NCI-H1048 (cell line): ENCODE measurements around the gene SHMT2.

Experiments used
- DNase-seq: peaks from one replicate; lab custom pipeline; 2025; lab: John Stamatoyannopoulos, UW

SHMT2 gene

DNA sequence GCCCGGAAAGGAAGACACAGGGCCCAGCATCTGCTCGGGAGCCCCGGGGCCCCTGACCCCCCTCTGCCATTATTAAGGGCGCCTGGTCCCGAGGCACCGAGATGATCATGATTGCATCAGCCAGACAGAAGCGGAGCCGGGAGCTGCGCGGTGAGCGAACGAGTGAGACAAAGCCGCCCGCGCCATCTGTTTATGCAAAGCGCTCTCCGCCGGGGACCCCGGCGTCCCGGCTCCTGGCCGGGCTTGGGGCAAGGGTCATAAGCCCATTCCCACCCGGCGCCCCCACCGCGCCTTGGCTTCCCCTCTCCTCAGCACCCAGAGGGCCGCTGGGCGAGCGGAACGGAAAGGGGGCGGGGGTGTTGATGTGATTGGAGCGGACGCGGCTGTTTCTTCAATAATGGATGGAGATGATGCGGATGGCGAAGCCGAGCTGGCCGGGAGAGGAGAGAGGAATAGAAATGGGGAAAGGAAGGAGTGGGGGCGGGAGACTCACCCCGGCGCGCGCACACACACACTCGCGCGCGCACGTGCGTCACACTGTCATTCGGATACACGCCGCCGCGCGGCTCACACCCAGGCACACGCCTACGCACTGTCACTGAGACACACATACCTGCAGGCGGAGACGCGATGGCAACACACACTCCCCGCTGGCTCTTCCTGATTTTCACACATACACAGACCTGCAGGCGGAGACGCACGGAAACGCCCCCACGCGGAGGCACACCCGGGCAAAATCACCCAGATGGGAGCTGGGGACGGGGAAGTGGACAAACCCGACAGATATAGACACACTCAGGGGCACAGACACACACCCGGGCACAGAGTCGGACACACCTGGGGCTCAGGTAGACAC, 10.8 kb downstream of the SHMT2 start:
- DNase-seq, result peak; percentile 73

DNA sequence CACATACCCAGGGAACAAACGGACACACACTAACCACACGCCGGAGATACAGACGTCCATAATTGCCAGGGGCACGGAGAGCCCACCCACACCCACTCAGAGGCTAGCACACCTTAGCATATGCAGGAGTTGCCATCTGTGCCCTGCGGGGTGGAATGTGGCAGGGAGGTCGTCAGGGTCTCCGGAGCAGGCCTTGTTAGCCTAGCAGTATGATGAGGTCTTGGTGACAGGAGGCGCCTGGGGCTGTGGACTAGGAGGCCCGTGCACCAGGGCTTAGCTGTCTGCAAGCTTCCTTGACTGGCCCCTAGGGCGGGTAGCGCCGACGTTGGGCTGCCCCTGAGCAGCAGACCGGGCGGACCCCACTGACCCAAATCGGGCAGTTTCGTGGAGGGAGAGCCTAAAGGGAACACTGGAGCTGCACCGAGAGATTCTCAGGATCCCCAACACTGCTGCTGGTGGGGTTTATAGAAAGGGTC, 11.5 kb downstream of the SHMT2 start:
- DNase-seq, result no peak

DNA sequence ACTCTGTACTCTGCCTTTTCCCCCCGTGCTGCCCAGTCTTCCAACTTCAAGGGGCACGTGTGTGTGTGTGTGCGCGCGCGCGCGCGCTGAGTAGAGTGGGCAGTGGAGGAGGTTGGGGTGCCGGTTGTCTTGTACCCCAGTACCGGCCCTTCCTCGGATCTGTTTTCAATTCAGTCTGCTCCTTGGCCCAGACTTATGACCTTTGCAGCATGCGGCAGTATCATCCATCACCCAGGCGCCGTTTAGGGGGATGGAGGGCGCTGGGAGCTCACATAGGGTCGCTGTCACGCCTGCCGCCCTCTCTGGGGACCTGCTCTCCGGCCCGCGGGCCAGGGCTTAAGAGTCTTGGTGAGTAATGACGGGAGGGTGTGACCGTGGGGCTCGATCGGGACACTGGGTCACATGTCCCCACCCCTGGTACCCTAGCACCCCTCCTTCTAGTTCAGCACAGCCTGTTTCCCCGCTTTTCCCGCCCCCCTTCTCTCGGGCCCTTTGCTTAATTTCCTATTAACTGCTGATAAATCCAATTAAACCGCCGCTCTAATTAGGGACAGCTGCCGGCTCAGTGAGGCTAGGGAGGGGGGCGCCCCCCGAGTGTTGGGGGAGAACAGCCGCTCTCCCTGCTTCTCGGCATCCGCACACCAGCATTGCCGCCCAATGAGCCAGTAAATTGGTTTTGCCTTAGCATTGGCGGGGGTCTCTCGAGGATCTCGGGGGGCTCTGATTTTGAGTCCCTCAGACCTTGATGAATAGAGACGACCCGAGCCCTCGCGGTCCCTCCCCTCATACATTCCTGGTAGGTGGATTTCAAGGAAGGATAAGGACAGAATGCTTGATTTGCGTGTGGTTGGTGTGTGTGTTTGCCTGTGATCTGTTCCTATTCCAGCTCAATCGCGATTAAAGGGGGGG, 12.1 kb downstream of the SHMT2 start:
- no peak for DNase-seq

DNA sequence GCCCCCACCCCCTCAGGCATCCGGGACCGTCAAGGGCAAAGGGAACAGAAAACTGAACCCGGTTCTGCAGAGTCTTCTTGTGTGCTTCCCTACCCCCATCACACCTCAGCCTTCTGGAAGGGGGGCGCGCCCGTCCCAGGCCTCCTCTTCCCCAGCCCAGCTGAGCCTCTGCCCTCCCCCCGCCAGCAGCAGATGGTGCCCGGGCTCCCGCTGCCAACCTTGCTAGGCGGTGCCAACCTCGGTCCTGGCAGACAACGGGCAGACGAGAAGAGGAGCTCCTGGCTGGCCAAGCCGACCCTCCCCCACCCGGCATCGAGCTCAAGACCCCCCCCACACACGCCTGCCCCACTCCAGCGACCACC, 12.8 kb downstream of the SHMT2 start:
- peak; percentile 62 for DNase-seq

DNA sequence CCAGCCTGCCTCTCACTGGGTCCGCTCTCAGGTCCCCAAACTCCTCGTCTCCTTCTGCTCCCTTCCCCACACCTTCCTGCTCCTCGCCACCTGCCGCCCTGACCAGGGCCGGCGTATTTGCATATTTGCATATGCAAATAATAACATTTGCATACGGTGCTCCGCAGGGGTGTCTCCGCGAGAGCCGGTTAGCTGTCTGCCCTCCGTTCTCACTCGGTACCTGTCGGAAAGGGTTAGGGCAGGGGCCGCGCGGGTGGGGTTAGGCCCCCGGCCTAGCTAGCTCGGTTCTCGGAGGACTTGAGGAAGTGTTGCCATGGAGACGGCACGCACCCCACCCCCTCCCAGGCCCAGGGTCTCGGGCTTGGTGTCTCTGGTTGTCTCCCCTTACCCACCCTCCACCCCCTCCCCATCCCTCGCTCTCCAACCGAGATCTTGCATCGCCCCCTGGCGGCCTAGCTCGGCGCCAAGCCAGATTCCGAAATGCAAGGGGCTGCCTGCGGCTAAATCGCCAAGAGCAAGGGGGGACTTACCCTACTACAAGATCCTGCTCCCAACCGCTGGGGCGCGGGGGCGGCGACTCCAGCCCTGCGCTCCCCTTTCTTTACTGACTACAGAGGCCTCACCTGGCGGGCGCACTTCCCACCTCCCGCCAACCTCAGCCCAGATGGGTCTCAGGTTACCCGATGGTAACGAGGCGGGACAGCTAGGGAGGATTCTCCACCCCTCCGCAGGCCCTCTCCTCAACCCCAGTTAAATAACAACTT, 13.4 kb downstream of the SHMT2 start:
- peak; percentile 80 for DNase-seq

DNA sequence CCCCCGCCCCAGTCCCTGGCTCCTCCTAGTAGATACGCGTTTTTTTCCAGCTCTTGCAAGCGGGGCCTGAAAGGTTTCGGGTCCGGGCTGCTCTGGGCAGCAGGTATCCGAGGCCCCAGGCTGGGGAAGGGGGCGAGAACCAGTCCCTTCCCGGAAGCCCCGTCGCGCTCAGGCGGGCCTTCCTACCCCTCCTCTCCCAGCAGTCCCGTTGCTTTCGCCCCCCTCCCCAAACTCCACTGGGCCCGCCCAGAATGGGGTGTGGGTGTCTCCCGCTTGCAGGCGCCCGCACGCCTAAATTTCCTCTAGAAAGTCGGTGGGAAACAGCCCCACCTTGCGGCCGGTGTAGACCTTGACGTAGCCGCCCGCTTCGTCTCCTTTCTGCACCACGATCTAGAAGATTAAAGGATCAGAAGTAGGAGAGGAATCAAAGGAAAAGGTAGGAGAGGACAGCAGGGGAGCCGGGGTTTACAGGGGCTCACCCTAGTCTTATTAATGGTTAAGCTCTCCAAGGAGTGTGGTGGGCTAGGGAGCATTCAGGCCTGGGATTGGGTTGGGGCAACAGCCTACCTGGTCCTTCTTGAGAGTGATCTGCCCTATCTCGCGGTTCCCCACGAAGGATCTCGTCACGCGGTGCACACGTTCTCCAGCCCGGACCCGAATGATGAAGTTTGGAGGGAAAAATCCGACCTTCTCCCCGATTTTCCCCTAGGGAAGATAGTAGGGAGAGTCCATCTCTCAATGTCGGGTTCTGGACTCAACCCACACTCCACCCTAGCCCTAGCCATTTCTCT, 14.2 kb downstream of the SHMT2 start:
- DNase-seq, result peak; percentile 70

DNA sequence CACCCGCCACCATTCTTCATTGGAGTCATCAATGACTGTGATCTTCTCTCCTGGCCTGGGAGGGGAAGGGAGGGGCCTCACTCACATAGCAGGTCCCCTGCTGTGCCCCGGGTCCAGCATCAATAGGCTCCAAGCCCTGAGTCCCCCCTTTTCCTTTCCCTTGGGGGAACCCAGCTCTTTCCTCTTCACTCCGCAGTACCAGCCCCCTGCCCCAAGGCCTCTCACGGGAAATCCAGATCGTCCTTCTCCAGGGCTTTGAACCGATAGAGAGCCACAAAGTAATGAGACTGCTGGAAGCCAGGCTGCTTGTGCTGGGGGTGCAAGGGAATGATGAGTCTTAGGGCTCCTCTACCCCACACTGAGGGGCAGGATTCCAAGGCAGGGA, 14.8 kb downstream of the SHMT2 start:
- DNase-seq, result no peak

DNA sequence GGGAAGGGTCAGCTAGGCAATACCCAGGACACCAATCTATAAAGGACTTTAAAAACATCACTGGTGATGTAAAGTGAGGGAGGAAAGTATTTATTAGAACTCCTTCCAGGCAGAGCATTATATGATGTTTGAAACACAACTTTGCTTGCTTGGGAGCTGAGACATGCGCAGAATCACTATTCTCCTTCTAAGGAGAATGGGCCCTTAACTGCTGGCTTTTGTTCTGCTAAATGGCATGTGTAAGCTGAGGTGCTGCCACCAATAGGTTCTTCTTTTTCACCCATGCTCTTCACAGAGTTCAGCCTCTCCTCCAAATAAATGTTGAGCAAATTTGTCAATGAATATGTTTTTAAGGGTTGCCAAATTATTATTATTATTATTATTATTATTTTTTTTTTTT, 17.5 kb downstream of the SHMT2 start:
- no peak for DNase-seq

DNA sequence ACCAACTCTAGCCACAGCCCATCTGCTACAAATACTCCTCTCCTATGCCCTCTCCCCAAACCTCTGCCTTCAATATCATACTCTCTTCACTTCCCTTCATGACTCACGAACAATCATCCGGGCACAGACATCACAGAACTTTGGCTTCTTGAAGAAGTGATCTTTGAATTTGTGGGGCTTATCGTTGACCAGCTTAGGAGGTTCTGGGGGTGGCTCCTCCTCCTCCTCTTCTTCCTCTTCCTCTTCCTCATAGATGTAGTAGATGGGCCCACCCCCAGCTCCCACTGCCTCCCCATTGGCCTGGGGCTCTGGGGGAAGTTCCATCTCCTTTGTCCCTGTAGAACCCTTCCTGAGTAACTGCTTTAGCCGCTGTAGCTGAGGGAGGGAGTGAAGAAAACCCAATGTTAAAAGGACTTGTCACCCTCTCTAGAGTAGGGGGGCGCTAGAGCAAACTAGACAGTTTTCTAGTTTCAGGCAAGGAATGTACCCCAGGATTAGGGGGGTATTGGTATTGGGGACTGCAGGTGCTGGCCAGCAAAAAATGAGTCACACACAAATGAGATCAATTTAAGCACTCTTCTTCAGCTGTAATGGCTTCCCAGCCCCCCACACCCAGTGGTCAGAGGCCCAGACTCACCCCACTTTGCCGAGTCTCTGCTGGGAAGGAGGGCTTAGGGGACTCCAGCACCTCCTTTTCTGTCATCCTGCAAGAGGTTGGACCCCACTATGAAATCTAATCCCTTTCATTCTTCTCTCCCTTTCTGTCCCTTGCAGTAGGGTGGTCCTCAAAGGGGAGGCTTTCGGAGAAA, 19.6 kb downstream of the SHMT2 start:
- no peak for DNase-seq

DNA sequence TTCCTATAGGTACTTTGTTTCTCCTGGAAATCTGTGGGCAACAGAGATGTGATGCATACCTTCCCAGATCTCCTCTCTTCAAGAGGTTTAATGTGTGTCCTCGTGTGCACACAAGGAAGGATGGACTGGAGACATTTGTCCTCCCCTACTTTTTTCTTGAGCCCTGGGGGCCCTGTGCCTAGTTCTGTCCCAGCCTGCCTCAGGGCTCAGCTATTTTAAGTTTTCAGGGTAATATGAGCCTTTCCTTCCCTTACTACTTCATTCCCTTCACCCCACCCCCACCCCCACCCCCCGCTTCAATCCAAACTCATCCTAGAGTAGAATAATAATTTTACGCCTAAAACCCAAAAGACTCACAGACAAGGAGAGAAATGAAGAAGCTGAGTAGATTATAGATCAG, 21.0 kb downstream of the SHMT2 start:
- DNase-seq, result no peak

DNA sequence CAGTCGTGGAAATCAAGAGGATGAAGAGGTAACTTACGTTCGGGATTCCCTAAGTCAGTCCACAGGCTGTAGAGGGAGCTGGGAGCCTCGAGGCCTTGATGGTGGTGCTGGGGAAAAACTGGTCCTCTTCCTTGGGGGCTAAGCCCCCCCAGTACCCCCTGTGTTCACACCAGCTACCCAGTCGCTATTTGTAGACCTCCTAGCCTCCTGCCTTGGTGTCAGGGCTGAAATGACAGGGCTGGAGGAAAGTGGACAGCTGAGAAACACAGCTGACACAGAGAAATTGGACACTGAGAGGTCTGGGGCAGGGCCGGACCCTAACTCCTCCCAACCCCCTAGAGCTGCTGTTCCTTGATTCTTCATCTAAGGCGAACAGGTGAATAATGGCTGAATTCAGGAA, 21.4 kb downstream of the SHMT2 start, which contains the start of gene STAC3:
TSS of gene STAC3 (minus strand) at position 232 of the 400 bp plus-strand sequence. CDS start 1,551 bp downstream, outside the sequence.
- no peak for DNase-seq

DNA sequence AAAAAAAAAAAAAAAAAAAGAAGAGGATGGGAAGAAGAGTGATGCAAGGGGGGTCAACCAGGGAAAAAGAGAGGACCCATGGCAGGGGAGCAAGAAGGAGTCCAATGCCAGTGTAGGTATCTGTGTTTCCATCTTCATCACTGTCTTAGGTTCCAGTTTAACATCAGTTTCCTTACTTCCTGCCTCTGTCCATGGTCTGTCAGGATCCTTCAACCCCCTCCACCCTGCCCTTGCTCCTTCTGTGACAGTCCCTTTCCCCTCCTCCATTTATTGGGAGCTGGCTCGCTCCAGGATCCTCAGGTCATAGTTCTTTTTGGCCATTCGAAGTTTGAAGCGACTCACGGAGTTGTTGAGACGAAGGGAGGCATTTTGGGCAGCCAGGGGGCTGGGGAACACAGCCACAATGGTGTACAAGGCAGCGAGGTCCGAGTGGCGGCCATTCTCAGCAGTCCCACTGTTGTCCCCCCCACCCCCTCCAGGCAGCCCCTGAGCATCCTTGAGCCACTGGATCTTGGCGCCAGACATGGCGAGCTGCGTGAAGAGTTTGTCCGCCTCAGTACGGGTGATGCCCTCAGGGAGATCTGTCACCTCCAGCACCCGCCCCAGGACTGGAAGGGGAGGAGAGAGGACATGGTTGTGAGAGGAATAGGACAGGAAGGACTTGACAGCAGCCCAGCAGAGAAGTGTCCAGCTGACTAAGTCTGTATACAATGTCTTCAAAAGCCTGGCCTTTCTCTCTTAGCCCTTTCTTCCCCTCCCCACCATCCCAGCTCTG, 25.2 kb downstream of the SHMT2 start:
- no peak for DNase-seq

DNA sequence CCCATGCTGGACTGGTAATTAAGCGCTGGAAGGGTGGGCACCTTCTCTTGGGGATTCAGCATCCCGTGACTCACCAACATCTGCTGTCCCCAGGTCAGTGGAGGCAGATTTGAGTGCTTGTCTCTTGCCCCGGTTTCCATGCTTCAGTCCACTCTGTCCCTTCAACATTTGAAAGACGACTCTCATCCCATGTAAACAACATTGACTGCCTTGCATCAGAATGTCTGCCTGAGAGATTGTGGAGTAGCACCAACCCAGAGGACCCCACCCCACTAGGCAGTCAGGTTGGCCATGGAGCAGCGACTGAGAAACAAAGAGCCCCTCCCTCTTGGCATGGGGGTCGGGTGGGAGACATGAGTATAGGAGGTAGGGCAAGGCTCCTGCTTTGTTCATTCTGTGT, 26.4 kb downstream of the SHMT2 start:
- DNase-seq, result no peak

DNA sequence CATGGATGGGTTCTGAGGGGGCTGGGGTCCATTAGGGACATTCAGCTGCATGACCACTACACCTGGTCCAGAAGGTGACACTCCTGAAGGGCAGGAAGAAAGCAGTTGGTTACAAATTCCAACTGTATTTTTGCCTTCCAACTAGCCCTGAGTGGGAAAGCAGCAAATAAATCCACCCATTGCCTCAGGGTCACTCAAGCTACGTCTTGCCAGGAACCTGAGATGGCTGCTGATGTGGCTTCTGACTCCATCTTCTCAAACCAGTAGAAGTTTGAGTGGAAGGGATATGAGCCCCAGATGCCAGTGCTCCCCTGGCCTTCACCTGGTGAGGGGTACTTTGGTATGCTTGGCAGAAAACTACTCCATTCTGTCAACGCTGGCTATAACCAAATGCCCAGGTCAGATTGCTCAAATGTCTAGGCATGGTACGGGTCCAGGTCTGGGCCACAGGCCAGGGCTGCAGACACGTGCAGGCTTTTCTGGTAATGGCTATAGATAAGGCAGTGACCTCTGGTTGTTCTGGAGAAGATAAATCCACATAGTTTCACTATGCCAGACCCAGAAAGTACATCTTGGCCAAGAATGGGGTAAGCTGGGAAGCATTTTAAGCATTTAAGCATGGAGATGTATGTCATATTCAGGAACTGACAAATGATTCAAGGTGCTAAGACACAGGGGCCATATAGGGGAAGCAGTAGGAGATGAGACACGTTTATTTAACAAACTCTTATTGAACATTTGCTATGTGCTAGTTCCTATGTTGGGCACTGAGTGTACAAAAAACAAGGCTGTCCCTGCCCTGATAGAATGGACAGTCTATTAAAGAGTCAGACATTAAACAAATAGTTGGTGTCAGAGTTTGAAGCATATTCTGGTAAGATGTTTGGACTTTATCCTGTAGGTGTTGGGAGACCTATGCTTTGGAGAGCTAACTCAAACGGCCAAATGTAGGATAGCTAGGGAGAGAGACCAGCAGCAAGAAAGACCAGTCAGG, 29.8 kb downstream of the SHMT2 start:
- no peak for DNase-seq

DNA sequence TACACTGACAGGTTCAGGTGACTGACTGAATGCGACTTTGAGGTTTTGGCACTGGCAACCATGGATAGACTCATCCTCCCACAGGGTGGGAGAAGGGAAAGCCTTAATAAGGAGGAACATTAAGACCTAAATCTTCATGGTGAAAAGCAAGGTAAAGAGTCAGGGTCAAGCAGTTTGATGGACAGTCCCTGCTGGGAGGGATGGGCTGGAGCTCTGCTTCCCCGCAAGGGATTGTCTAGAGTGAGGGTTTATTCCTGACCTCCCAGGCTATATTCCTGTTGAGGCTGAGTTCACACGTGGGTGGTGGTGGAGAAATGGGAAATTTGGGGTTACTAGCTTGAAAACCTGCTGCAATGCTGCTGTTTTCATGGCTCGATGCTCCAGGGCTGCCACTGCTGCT, 30.9 kb downstream of the SHMT2 start:
- DNase-seq, result no peak

DNA sequence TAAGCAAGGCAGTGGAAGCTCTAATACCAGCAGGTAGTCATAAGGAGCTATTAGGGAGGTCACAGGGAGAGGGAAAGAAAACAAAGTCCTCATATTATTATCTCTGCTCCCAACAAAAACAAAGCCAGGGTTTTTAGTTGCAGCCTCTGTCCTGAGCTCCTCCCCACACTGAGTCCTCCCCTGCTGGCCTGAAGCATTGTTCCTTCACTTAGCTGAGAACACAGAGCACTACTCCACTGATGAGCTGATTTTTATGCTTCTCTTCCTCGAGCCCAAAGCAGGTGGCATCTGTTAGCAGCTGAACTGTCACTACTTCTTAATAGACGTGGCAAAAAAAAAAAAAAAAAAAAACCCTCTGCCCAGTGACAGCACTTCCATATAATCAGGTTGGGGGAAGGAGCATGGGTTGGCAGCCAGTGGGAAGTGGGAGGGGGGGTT, 31.9 kb downstream of the SHMT2 start:
- no peak for DNase-seq

DNA sequence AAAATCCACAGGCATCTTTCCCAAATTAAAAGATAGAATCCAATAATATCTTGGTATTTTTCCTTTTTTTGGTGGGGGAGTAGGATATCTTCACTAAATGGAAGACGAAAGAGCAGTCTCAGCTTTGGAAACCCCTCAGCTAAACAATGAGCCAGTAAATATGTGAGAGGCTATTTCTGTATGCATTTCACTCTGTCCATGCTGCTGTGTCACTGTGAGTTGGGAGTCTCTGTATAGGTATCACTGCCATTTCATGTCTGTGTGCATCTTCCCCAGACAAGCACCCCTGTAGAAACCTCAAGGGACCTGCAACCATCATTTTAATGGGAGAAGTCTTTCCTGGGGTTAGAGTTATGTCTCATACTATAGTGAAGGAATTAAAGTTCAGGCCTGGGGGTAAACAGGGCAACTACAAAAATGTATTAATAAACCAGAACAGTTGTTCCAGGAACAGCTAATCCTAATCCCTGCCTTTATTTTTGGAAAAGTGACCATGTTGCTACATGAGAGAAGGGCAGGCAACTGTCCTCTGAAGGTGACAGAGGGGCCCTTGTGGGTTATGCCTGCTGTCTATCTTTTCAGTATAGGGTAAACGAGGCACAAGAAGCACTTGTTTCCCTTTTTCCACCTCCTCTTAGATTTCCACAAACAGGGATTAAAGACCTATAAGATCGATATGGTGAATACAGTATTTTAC, 32.8 kb downstream of the SHMT2 start:
- DNase-seq, result no peak

DNA sequence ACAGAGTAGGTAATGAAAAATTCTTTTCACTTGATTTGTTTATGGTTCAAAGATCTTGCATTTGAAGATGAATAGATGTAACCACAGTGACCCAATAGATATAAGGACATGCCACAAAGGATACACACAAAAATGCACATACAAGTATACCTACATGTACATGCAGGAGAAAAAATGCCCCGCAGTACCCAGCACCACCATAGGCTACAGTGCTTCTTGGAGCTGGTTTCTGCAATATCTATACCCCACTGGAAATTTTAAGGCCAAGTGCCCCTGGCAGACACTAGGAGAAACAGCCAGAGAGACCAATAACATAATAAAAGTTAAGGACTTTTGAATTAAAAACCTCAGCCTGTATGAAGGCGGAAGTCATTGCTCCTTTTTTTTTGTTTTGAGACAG, 33.6 kb downstream of the SHMT2 start:
- DNase-seq, result no peak
